CD1c-positive myeloid dendritic cell (primary cell): ENCODE data around the gene GABRR2.

Experiments used
- DNase-seq: peaks from one replicate; pipeline ENCODE4 v3.0.0-alpha.2; 2016; ENCODE audit errors: extremely low spot score

Gene GABRR2

DNA sequence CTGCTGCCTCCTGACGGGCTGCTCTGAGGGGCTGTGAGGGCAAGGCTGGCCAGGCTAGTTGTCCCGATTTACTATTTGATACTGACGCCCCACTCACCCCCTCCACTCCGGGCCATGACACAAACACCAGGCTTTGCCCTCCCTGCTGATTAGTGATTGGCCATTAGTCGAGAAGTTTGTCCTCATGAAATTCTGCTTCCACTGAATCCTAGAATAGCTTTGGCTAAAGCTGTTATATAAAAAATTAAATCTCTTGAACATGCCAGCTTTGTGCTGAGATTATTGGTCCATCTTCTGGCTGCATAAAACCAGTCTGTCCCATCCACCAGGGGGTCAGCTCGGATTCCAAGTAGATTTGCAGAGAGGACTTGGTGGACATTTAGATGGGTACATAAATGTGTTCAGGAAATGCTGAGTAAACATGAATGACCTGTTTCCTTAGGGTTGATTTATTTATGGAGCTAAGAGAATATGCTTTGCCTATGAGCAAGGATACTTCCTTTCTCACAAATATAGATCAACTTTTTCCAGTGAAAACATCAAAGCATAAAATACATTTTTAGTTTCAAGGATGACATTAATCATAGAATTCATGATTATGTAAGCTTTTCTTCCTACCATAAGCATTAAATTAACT, at the start of gene GABRR2:
GABRR2 (minus strand) TSS at position 51 of the 637 bp plus-strand sequence. CDS start 134 bp downstream, outside the sequence.
- DNase-seq, result no peak

DNA sequence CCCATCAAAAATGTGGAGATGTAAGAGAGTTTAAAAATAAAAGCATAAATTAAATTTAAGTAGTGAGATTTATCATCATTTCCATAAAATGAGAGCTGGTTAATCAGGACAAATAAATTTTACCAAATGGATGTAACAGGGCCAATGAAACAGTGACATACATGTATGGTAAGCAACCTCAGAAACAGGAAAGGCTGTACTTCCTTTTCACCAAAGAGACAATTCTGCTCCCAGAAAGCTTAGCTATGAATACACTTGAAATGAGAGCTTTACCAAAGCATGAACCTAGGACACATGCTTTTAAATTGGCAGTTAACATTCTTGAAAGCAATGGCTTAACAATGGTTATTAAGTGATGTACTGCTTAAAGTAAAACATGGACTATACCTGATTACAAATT, 49.5 kb upstream of the GABRR2 start:
- DNase-seq, result no peak

DNA sequence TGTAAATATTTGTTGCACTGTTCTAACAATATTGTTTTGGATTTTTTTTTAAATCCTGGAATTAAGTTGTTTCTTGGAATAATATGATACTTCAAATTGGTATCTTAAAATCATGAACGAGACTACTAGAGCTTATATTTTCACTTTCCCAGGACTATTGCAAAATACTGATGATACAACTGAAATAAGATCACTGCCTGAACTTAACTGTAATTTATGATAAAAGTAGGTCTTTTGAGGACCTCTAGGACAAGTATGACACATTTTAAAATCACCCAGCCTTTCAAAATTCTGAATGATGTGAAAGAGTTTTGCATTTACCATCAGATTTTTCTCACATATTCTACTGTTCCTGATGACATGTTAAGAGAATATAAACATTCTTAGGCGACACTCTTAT, 46.1 kb upstream of the GABRR2 start:
- DNase-seq, result no peak

DNA sequence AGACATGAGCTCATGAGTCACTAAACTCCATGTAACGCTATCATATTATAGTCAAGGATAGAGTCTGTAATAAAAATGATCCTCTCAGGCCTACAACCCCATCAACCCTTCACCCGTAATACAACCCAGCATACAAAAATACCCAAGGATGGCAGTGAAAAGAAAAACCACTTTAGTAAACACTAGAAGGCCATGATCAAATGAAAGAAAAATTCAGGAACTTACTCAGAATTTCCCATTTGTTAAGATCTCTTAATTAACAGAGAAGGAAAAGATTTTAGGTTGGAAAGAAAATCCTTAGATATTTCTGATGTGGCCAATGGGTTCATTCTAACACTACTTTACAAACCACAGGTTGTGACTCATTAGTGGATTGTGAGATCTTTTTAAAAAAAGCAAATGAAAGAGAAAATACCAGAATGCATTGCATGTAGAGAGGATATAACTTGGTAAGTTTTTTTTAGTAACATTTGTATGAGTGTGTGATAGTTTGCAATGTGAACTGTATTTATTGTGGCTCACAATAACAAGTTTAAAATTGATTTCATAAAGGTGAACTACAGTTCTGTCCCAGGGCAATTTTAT, 45.4 kb upstream of the GABRR2 start:
- DNase-seq, result no peak

DNA sequence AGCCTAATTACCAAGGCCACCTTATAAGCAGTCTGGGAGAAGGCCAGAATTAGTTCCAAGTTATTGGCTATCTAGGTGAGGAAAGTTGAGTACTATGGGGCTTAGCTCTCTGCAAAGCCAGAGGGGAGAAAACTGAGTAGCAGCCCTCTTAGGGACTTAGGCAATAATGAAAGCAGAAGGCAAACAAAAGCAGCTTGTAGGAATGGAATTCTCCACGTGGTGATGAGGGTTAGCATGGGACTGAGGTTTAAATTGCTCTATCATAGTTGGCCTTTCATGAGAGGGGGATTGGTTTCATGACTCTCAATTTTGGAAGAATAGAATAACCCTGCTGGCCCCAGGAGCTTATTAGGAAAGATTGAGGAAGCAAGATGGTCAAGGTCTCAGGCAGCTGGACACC, 44.5 kb upstream of the GABRR2 start:
- peak; percentile 18 for DNase-seq

DNA sequence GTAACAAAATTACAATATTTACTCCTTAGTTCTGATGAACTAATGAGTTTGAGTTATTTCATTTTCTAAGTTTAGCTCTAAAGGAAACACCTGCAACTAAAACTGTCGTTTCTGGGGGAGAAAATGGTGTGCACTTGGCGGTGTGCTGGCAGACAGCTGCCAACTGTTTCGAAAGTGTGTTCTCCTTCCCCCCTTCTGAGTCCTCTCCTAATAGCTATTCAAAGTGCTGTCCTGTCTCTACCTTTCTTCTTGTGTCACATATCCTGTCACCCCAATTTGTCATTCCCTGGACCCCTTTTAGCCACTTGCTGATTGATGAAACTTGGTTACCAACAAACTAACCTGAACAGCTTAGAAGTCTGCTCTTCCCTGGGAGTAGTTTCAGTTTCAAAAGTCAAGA, 42.3 kb upstream of the GABRR2 start:
- no peak for DNase-seq

DNA sequence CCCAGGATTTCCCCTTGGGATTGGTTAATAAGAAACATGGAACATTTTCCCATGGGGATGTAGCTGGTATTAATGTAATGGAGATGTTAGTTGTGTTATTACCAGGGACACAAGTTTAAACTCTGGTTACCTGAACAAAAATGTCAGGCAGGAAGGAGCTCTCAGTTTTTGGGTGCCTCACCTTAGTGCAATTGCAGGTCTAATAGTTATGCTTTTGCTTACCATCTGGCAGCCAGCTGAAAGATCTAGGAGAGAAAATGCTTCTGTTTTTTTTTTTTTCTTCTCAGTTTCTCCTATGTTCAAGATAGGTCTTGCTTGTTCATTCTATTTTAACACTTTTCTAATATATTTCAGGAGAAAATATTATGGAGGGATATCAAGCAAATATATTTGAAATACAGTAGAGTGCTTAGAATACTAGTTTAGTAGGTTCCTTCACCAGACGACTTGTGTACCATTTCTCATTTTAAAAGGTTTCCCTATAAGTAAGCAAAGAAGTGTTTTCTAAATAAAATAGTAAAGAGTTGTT, 41.6 kb upstream of the GABRR2 start:
- no peak for DNase-seq

DNA sequence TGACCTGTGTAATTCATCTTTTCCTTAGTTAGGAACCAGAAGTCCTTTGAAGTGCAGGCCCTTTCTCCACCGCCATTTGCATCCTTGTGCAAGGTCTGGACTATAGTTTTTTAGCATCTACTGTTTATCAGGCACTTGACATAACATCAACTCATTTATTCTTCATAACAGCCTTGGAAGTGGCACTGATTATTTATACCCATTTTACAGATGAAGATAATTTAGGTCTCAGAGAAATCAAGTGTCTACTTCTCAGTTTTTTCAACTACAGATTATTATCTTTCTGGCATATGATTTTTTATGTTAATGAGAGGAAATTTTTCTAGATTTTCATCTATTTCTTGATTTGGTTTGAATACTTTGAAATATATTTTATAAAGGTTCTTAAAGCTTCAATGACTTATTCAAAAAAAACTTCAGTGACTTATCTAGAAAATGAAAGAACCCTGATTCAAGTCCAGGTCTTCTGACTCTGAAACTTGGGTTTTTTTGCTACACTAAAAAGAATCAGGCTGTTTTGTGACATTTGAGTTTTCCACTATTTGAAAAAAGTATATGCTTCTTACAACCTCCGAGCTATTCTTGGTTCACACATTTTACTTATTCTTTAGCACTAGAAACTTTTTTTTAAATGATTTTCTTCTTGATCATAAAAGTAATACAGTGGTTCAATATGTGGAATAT, 40.6 kb upstream of the GABRR2 start:
- no peak for DNase-seq

DNA sequence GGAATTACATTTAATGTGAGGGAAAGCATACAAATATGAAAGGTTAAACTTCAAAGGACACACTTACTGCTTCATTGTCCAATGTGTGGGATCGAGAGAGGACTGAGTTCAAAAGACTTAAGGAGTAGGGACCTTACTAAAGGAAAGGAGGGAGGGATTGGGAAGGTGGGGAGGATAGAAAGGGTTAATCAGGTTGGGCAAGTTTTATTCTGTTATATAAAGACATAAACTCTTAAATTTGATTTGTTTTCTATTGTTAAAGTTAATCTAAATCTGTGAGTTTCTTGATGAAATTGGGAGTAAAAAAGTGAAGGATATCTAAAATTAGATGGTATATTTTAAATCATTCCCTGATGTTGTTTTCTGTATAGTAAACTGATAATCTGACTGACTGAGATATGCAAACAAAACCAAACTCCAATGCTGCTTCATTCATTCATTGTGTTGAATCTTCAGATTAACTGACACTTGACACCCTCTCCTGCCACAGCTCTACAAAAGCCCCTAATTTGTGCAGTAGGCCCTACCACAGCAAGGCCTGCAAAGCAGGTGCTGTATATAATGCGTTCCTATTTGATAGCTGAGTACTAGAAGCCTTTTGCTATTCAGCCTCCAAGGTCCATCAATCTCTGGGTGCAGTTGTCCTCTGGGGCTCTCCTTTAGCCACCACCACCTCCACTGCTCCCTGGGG, 38.7 kb upstream of the GABRR2 start:
- DNase-seq, result no peak

DNA sequence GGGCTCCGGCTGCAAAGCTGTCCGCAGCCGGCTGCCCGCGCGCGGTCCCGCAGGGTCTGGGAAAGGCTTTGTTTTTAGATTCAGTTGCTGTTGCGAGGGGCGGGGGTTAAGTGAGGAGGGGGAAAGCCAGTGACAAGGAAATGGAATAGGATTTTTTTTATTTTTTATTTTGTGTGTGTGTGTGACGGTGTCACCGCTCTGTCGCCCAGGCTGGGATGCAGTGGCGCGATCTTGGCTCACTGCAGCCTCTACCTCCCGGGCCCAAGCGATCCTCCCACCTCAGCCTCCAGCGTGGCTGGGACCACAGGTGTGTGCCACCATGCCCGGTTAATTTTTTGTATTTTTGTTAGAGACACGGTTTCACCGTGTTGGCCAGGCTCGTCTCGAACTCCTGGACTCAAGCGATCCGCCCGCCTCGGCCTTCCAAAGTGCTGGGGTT, 38.0 kb upstream of the GABRR2 start:
- DNase-seq, result no peak

DNA sequence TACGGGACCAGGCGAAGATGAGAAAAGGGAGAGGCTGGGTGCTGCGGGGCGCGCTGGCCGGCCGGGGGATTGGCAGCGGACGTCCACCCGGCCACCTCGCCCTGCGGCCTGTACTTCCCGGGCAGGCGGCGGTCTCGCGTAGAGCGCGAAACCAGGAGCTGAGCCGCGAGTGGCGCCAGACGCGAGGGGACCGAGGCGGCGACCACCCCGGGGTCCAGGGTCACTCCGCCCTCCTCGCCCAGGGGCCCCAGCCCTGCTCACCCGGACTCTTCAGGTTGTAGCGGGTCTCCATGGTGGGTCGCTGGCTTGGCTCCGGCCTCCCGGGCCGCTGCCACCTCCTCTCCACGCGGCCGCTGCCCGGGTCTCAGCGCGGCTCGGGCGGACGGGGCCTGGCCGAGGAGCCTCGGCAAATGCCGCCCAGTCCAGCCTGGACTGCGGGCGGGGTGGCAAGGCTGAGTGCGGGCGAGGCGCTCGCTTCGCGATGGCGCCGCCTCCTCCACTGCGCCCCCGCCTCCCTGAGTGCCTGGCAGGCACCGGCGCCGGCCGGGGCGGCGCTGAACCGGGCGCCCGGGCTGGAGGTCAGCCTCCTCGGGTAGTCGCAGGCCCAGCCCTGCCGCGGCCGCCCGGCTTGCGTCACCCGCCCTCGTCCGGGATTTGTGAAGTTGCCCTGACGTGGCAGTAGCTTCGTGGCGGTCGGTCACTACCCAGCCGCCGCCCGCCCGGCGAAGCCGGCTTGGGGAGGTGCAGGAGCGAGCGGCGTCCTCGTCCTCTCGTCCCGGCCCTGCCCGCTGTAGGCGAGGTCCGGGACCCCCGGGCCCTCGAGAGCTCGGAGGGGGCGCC, 37.4 kb upstream of the GABRR2 start, which contains the start of gene UBE2J1:
UBE2J1 (minus strand) TSS at position 445 of the 840 bp plus-strand sequence; CDS start at position 292, 153 bp downstream.
- DNase-seq, result peak; percentile 98

DNA sequence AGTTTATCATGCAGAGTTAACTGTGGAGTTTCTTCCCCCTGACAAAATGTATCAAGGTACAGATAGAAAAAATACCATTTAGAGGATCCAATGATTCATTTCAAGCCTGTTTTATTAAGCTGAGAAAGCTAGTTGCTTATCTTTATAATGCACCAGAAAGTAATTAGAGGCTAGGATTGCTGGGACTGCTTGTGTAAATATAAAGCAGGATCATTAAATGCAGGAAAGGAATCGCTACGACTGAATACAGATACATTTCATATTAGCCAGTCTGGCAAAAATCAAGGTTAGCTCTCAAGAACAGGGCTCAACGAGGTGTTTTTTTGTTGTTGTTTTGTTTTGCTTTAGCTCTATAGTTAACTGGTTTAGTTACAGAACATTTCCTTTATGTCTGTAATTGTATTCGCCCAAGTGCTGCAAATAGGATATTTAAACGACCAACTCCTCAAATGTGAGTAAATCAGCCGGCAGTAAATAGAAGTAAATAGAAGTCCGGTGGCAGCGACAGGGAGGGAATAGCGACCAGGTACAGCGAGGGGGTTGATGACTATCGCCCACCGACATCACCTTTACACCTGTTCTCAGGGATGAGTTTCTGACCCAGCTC, 36.7 kb upstream of the GABRR2 start:
- DNase-seq, result no peak

DNA sequence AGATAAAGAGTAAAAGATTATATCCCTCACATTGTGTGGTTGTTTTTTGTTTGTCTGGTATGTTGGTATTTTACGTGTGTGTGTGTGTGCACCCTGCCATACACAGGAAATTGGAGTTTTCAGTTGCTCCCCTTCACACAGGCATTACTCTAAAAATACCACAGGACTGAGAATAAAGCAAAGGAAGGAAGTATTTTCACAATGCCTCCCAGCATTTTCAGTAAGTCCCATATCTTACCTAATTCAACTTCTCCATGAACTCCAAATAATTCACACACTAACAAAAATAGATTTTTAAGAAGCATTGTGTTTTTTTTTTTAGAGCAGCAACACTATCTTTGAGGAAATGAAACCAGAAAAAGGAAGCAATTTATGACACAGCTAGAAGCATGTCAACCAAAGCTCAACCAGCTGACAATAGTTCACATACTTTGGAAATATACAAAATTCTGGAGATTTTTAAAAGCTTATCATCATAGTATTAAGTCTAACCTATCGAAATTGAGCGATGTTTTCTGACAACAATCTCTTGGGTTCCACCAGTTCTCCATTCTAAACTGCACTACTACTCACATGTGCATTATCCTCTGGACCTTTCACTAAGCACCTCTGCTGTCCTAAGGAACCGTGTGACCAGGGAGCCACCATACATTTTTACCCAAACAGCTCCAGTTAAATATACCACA, 35.3 kb upstream of the GABRR2 start:
- DNase-seq, result peak; percentile 93

DNA sequence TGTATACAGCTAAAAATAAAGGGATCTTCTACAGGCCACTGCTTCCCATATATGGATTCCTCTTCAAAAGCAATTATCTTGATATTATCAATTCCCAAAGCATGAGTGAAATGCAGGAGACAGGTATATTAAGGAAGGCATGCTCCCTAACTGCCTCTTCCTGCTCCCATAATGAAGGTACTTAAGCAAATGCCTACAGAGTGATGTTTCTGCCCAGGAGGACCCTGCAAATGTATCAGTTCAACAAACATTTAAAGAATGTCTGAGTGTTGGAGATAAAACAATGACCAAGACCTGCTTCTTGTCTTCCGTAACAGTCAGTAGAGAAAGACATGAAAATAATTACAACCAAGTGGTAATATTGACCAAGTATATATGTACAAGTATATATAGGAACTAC, 33.3 kb upstream of the GABRR2 start:
- no peak for DNase-seq

DNA sequence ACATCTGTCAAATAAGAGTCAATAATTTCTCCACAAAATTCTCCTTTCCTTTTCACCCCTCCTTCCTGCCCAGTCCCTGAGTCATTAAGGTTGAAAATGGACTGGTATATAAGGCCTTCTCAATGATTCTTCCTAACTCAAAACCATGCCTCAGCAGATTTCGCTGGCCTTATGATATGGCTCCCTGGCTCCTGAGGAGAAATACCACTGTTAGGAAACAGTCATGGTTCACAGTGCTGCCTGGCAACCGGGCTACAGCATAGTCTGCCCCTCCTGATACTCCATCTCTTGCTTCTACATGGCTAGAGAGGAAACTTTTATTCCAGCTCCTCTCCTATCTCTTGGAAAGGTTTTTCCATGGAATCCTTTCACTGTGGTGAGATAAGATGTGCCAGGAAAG, 32.7 kb upstream of the GABRR2 start:
- DNase-seq, result peak; percentile 32

DNA sequence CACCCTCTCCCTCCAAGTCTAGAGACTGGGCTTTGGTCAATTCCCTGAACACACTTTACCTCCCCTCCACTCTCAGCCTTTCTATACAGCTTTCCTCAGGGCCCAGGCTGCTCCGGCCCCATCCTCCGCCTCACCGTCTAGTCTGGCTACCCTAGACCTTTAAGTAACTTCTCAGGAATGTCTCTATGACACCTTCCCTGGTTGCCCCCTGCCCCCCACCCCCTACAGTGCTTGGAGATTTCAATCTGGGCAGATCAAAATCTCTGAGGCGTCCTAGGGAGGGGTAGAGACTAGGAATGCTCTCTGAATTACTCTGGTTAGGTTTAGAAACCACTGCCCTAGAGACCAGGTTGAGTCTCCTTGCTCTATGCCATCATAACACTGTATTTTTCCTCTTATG, 31.3 kb upstream of the GABRR2 start:
- DNase-seq, result no peak

DNA sequence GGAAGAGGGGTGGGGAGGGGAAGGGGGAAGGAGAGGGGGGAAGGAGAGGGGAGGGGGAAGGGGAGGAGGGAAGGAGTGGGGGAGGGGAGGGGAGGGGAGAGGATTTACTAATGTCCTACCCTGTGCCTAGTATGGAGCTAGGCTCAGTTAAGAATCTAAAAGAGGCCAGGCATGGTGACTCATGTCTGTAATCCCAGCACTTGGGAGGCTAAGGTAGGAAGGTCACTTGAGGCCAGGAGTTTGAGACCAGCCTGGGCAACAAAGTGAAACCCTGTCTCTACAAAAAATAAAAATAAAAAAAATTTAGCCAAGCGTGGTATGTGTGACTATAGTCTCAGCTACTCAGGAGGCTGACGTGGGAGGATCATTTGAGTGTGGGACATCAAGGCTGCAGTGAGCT, 24.5 kb upstream of the GABRR2 start:
- no peak for DNase-seq

DNA sequence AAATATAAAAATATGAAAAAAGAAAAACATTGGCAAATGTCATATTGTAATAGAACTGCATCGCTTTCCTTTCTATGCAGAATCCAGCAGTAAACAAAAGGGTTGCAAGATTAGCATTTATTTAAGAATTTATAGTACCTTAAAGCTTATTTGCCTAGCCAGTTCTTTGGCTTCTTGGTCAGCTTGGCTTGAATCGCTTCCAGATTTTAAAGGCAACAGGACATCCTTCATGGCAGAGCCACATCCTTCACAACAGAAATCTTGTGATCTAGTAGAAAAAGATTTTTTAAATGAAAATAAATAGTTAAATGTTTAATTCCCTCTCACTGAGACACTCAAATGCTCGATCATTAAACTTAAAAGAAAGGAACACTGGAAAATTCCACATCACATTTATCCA, 20.1 kb upstream of the GABRR2 start:
- DNase-seq, result no peak

DNA sequence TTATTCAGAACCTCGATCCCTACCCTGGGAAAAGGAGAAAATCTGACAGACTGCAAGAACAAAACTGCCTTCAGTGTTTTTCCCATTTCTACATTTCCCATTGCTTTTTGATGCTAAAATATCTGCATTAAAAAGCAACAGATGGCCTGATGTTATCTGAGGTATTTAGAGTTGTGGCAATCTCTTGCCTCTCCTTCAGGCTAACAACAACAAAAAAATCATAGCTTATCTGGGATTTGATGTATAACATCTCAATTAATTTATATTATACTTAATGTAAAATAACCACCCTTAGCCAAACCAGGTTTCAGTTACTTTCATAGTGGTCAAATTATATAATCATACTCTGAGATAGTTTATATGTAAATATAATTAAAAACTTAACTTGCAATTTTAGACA, 15.8 kb upstream of the GABRR2 start:
- DNase-seq, result no peak

DNA sequence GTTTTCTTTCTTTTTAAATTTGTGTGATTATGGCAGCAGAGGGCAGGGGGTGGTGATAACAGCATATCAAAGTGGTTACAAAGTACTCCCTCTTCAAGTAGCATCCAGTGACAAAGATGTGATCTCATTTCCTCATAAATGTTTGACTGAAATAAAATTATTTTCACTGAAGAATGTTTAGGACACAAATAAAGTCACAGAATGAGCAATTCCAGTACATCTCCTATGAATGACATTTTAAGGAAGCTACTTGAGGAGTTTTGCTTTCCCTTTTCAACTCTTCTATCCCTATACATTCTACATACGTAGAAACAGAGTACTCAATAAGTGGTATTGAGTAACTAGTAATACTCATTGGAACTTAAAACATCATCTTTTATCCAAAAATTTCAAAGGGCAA, 13.9 kb upstream of the GABRR2 start:
- DNase-seq, result no peak
